Panc1 (cell line): ENCODE results near the gene TRAPPC1.

Experiments
- CTCF ChIP-seq: fragments of 450-650 bp; IDR thresholded peaks from 2 replicates; pipeline ENCODE4 v1.5.1; 2017; ENCODE audit warnings: mild to moderate bottlenecking
- SIN3A ChIP-seq: IDR thresholded peaks from 2 replicates; pipeline ENCODE4 v1.6.1; 2012; ENCODE audit warnings: low read depth, mild to moderate bottlenecking, low read length, moderate library complexity, borderline replicate concordance; ENCODE audit not compliant: insufficient read depth

- TF ChIP-seq CTCF (no peak), SIN3A (no peak)
Observed at GRCh38 chr17:7955414-7956227, 23.9 kb upstream of the TRAPPC1 start.
